K562 (cell line): ENCODE measurements around the gene PCBD1. TPM values are rescaled to one million over a fixed set of nuclear protein-coding genes. Genes with fewer than 3 reads are reported as not detected.
A peak's percentile ranks its signal among the peaks of the same experiment; 100 is the strongest.

Experiments
- ARID2 ChIP-seq: fragments of 450-650 bp; IDR thresholded peaks from 2 replicates; pipeline ENCODE4 v1.6.1; 2017; ENCODE audit warnings: antibody characterized with exemption, mild to moderate bottlenecking
- CBX8 ChIP-seq: fragments of 200-600 bp; sonication (generic); IDR thresholded peaks from 2 replicates; pipeline ENCODE4 v1.6.1; 2012; ENCODE audit warnings: borderline replicate concordance, mixed run types, low read depth, mild to moderate bottlenecking, moderate library complexity, mixed read lengths, low read length, control low read depth, inconsistent platforms; ENCODE audit not compliant: poor library complexity, severe bottlenecking; ENCODE audit errors: extremely low read depth
- FOXJ2 ChIP-seq: fragments of 200-800 bp; sonication (Bioruptor generic); IDR thresholded peaks from 2 replicates; pipeline ENCODE4 v1.6.1; 2016; ENCODE audit warnings: missing genetic modification characterization, missing compliant biosample characterization
- GATAD2B ChIP-seq: fragments of 450-650 bp; IDR thresholded peaks from 2 replicates; pipeline ENCODE4 v1.6.1; 2017; ENCODE audit warnings: mild to moderate bottlenecking, borderline replicate concordance
- HNRNPLL ChIP-seq: fragments of 200-400 bp; formaldehyde crosslinking; IDR thresholded peaks from 2 replicates; pipeline ENCODE4 v1.6.1; 2017; ENCODE audit warnings: low read length, low read depth, mild to moderate bottlenecking; ENCODE audit not compliant: poor library complexity, severe bottlenecking
- PRMT5 ChIP-seq: sonication (generic); formaldehyde crosslinking; IDR thresholded peaks from 2 replicates; pipeline ENCODE4 v1.5.0; 2020; ENCODE audit warnings: missing genetic modification reagents
- REST ChIP-seq, 2 experiments: fragments of 450-650 bp; formaldehyde crosslinking in 1 of 2; IDR thresholded peaks; 2 replicates each; pipeline versions ENCODE4 v1.4.0 to v1.6.1; 2014 to 2020; ENCODE audit warnings: mild to moderate bottlenecking in 2 of 2, borderline replicate concordance in 1 of 2, low read depth in 1 of 2
- SMARCE1 ChIP-seq: fragments of 450-650 bp; IDR thresholded peaks from 2 replicates; pipeline ENCODE4 v1.7.1; 2016; ENCODE audit warnings: mild to moderate bottlenecking
- SMC3 ChIP-seq: conservative IDR thresholded peaks from 2 replicates; pipeline ENCODE4 v1.6.1; 2011; ENCODE audit warnings: low read depth, low read length, improper control_type of control experiment; ENCODE audit not compliant: insufficient read depth
- VEZF1 ChIP-seq: fragments of 200-800 bp; sonication (Bioruptor generic); IDR thresholded peaks from 2 replicates; pipeline ENCODE4 v1.6.1; 2017; ENCODE audit warnings: missing genetic modification characterization, missing compliant biosample characterization
- YBX1 ChIP-seq: fragments of 450-650 bp; IDR thresholded peaks from 2 replicates; pipeline ENCODE4 v1.7.1; 2016; ENCODE audit warnings: mild to moderate bottlenecking
- ZNF224 ChIP-seq: sonication (generic); formaldehyde crosslinking; IDR thresholded peaks from 2 replicates; pipeline ENCODE4 v1.8.0; 2022; ENCODE audit warnings: mild to moderate bottlenecking, missing genetic modification reagents
- polyA plus RNA-seq, 8 experiments: library from polyadenylated mRNA; depleted of rRNA in 4 of 8; stranded (reverse) in 5 of 8; unstranded in 3 of 8; fragments of >200 nt; fragmentation: Nextera tagmentation in 2 of 8; fragmentation: Illumina TruSeq in 1 of 8; extraction: Ambion mirVana in 2 of 8; extraction: Trizol in 1 of 8; gene quantifications; 2 replicates each; pipeline versions ENCODE4 v1.2.1 to v1.2.3, GENCODE V29; 2011 to 2014; ENCODE audit warnings: inconsistent platforms in 1 of 8, missing spikeins in 1 of 8
- total RNA-seq, 7 experiments: library from RNA; depleted of rRNA in 6 of 7; stranded (reverse); fragments of >200 nt in 6 of 7; fragmentation: Illumina TruSeq in 2 of 7; extraction: Trizol in 2 of 7; gene quantifications; 2 replicates each; pipeline versions ENCODE4 v1.2.1 to v1.2.3, GENCODE V29; 2011 to 2021; ENCODE audit warnings: low replicate concordance in 1 of 7

PCBD1 gene
- total and polyA plus RNA-seq, 9 of the 15 experiments (the other 6 are each of a cell fraction or from before 2014, with no cell fraction given) = 14.6 to 109 (median 57.0) TPM

- TF ChIP-seq REST (IDR thresholded peaks at IDR 0.05; ENCODE audit: borderline replicate concordance) (peak; percentile 74; the same call in 1 of the 2 replicates), REST (CRISPR knock-in tag; IDR thresholded peaks at IDR 0.05; ENCODE audit: low read depth) (no peak), PRMT5 (CRISPR knock-in tag) (no peak), SMC3 (peak; percentile 93), ZNF224 (no peak), ARID2 (0 out of 2 replicates have a peak, but pooled peaks have one; percentile 15), SMARCE1 (no peak), HNRNPLL (peak; percentile 15), YBX1 (no peak), GATAD2B (no peak), CBX8 (no peak), FOXJ2 (no peak), VEZF1 (CRISPR knock-in tag) (0 out of 2 replicates have a peak, but pooled peaks have one; percentile 14)
These were observed 37.2 kb upstream of the PCBD1 start (continued) for GRCh38 chr10:70925377-70926225.
